Activated CD8-positive, alpha-beta T cell treated with anti-CD3 and anti-CD28 coated beads, Interleukin-2, amount 10 ng/mL, durations not matched to agents 7 days and 5 days (primary cell): ENCODE data around the gene QTRT2. TPM values are rescaled to one million over a fixed set of nuclear protein-coding genes. Genes with fewer than 3 reads are reported as not detected.

Experiments
- ATAC-seq: fragments of 150-1000 bp; cut with Tn5 transposase; one replicate; pipeline ENCODE4 v1.10.0; 2021; ENCODE audit warnings: moderate library complexity
- CTCF ChIA-PET: fragments of 350-600 bp; sonication (Branson Sonifier 250); formaldehyde crosslinking; loops from one replicate; lab custom pipeline; 2021; ENCODE audit warnings: antibody characterized with exemption; lab: Charles Lee
- POLR2A ChIA-PET: fragments of 350-600 bp; sonication (Branson Sonifier 250); formaldehyde crosslinking; loops from one replicate; lab custom pipeline; 2021; ENCODE audit warnings: antibody characterized with exemption; lab: Charles Lee
- DNase-seq: peaks from one replicate; pipeline ENCODE4 v3.0.0-alpha.2; 2020
- H3K27ac Mint-ChIP-seq: one replicate; pipeline ENCODE4 v1.8.0; 2021; ENCODE audit warnings: mild to moderate bottlenecking, mixed read lengths
- H3K27me3 Mint-ChIP-seq: one replicate; pipeline ENCODE4 v1.8.0; 2021; ENCODE audit warnings: low read depth, mixed read lengths
- H3K36me3 Mint-ChIP-seq: one replicate; pipeline ENCODE4 v1.8.0; 2021; ENCODE audit warnings: low read depth, mixed read lengths
- H3K4me1 Mint-ChIP-seq: one replicate; pipeline ENCODE4 v1.8.0; 2021; ENCODE audit warnings: low read depth, mixed read lengths
- H3K4me3 Mint-ChIP-seq: one replicate; pipeline ENCODE4 v1.8.0; 2021; ENCODE audit warnings: mild to moderate bottlenecking, mixed read lengths
- H3K9me3 Mint-ChIP-seq: one replicate; pipeline ENCODE4 v1.8.0; 2022; ENCODE audit warnings: mixed read lengths; ENCODE audit not compliant: insufficient read depth
- total RNA-seq, 2 experiments: library from RNA; stranded (reverse); gene quantifications; one replicate each; pipeline ENCODE4 v1.2.3, GENCODE V29; 2021

QTRT2 gene
- total RNA-seq, 2 experiments from 2014 or later, result 32.1 to 35.0 TPM

- CTCF ChIA-PET, result no interaction called here
- no peak overlapping the region for H3K27ac Mint-ChIP-seq
Measured at GRCh38 chr3:114080201-114080600, 23.7 kb downstream of the QTRT2 start.

GRCh38 chr3:114081037-114081436 is 24.5 kb downstream of the QTRT2 start:
- no peak overlapping the region for H3K4me3 Mint-ChIP-seq
- ChIA-PET POLR2A (no interaction called here), CTCF (no interaction called here)
- H3K27ac Mint-ChIP-seq, result no peak overlapping the region
- H3K36me3 Mint-ChIP-seq, result peaks cover 68% of the 10 kb centered on the region
- no peak for DNase-seq
- H3K9me3 Mint-ChIP-seq, result no peaks in the 10 kb centered on the region
- no peaks in the 10 kb centered on the region for H3K4me1 Mint-ChIP-seq
- no peak for ATAC-seq
- H3K27me3 Mint-ChIP-seq, result no peaks in the 10 kb centered on the region

More at GRCh38 chr3:114080201-114080600, 23.7 kb downstream of the QTRT2 start:
- DNase-seq (no peak), ATAC-seq (no peak)
- H3K9me3 Mint-ChIP-seq, result no peaks in the 10 kb centered on the region
- H3K27me3 Mint-ChIP-seq, result no peaks in the 10 kb centered on the region
- no peaks in the 10 kb centered on the region for H3K4me1 Mint-ChIP-seq
- POLR2A ChIA-PET, result no interaction called here
- no peak overlapping the region for H3K4me3 Mint-ChIP-seq
- peaks cover 59% of the 10 kb centered on the region for H3K36me3 Mint-ChIP-seq

- ChIA-PET CTCF (no interaction called here), POLR2A (no interaction called here)
- no peaks in the 10 kb centered on the region for H3K27me3 Mint-ChIP-seq
- no peak for DNase-seq
- ATAC-seq, result no peak
- H3K27ac Mint-ChIP-seq, result no peak overlapping the region
- H3K36me3 Mint-ChIP-seq, result peaks cover 69% of the 10 kb centered on the region
- H3K4me3 Mint-ChIP-seq, result no peak overlapping the region
- no peaks in the 10 kb centered on the region for H3K9me3 Mint-ChIP-seq
- H3K4me1 Mint-ChIP-seq, result no peaks in the 10 kb centered on the region
Measured at GRCh38 chr3:114083112-114083511, 26.6 kb downstream of the QTRT2 start.

GRCh38 chr3:114086356-114086755 is 29.8 kb downstream of the QTRT2 start:
- ChIA-PET CTCF (no interaction called here), POLR2A (no interaction called here)
- ATAC-seq (no peak), DNase-seq (no peak)
- Mint-ChIP-seq H3K4me3 (no peak overlapping the region), H3K27ac (no peak overlapping the region), H3K9me3 (no peaks in the 10 kb centered on the region), H3K36me3 (peaks cover 50% of the 10 kb centered on the region), H3K4me1 (no peaks in the 10 kb centered on the region), H3K27me3 (no peaks in the 10 kb centered on the region)

GRCh38 chr3:114089675-114090074 is 33.1 kb downstream of the QTRT2 start:
- POLR2A ChIA-PET, result no interaction called here
- ATAC-seq, result no peak

GRCh38 chr3:114092151-114093015 is 35.8 kb downstream of the QTRT2 start:
- POLR2A ChIA-PET, result no interaction called here
- Mint-ChIP-seq H3K27ac (no peak overlapping the region), H3K27me3 (peaks cover 22% of the 10 kb centered on the region), H3K4me1 (no peaks in the 10 kb centered on the region), H3K4me3 (no peak overlapping the region), H3K9me3 (no peaks in the 10 kb centered on the region), H3K36me3 (peaks cover 6% of the 10 kb centered on the region)
- ATAC-seq (no peak), DNase-seq (no peak)
- CTCF ChIA-PET, result interaction anchor here (0.8 kb wide), 1 partner anchor 313 kb away, joined by 3 read pairs; no protein-coding TSS in a partner anchor

More at GRCh38 chr3:114089675-114090074, 33.1 kb downstream of the QTRT2 start:
- Mint-ChIP-seq H3K4me3 (no peak overlapping the region), H3K4me1 (no peaks in the 10 kb centered on the region), H3K27me3 (peaks cover 17% of the 10 kb centered on the region), H3K27ac (no peak overlapping the region), H3K9me3 (no peaks in the 10 kb centered on the region), H3K36me3 (peaks cover 29% of the 10 kb centered on the region)
- DNase-seq, result no peak
- CTCF ChIA-PET, result no interaction called here

- peaks cover 22% of the 10 kb centered on the region for H3K27me3 Mint-ChIP-seq
- CTCF ChIA-PET, result interaction anchor here (0.8 kb wide), 1 partner anchor 312 kb away, joined by 3 read pairs; no protein-coding TSS in a partner anchor
- no peak for DNase-seq
- H3K27ac Mint-ChIP-seq, result no peak overlapping the region
- no peaks in the 10 kb centered on the region for H3K36me3 Mint-ChIP-seq
- POLR2A ChIA-PET, result no interaction called here
- no peaks in the 10 kb centered on the region for H3K9me3 Mint-ChIP-seq
- ATAC-seq, result no peak
- H3K4me3 Mint-ChIP-seq, result no peak overlapping the region
- H3K4me1 Mint-ChIP-seq, result no peaks in the 10 kb centered on the region
Measured at GRCh38 chr3:114093016-114093380, 36.5 kb downstream of the QTRT2 start.

- Mint-ChIP-seq H3K4me3 (no peak overlapping the region), H3K9me3 (no peaks in the 10 kb centered on the region), H3K36me3 (no peaks in the 10 kb centered on the region), H3K4me1 (no peaks in the 10 kb centered on the region), H3K27me3 (peaks cover 22% of the 10 kb centered on the region), H3K27ac (no peak overlapping the region)
- ATAC-seq (no peak), DNase-seq (no peak)
- ChIA-PET POLR2A (no interaction called here), CTCF (interaction anchor here (0.8 kb wide), 1 partner anchor 312 kb away, joined by 3 read pairs; no protein-coding TSS in a partner anchor)
Measured at GRCh38 chr3:114093596-114093995, 37.1 kb downstream of the QTRT2 start.

- no peak for ATAC-seq
- ChIA-PET POLR2A (no interaction called here), CTCF (no interaction called here)
- Mint-ChIP-seq H3K27me3 (peaks cover 26% of the 10 kb centered on the region), H3K9me3 (no peaks in the 10 kb centered on the region), H3K27ac (no peak overlapping the region), H3K4me1 (no peaks in the 10 kb centered on the region), H3K4me3 (no peak overlapping the region), H3K36me3 (no peaks in the 10 kb centered on the region)
- DNase-seq, result no peak
Measured at GRCh38 chr3:114095796-114096195, 39.3 kb downstream of the QTRT2 start.

- H3K9me3 Mint-ChIP-seq, result no peaks in the 10 kb centered on the region
- H3K27me3 Mint-ChIP-seq, result peaks cover 15% of the 10 kb centered on the region
- H3K4me1 Mint-ChIP-seq, result no peaks in the 10 kb centered on the region
- ChIA-PET CTCF (interaction anchor here (0.7 to 1.4 kb wide), 3 partner anchors 15 to 318 kb away, joined by 3 read pairs; no protein-coding TSS in a partner anchor), POLR2A (no interaction called here)
- no peak overlapping the region for H3K4me3 Mint-ChIP-seq
- H3K27ac Mint-ChIP-seq, result no peak overlapping the region
- ATAC-seq (no peak), DNase-seq (no peak)
- no peaks in the 10 kb centered on the region for H3K36me3 Mint-ChIP-seq
Measured at GRCh38 chr3:114101101-114101500, 44.6 kb downstream of the QTRT2 start.

- ChIA-PET POLR2A (no interaction called here), CTCF (no interaction called here)
- no peaks in the 10 kb centered on the region for H3K36me3 Mint-ChIP-seq
- H3K27me3 Mint-ChIP-seq, result peaks cover 12% of the 10 kb centered on the region
- H3K9me3 Mint-ChIP-seq, result no peaks in the 10 kb centered on the region
- no peaks in the 10 kb centered on the region for H3K4me1 Mint-ChIP-seq
- no peak for ATAC-seq
- no peak overlapping the region for H3K4me3 Mint-ChIP-seq
- no peak for DNase-seq
- H3K27ac Mint-ChIP-seq, result no peak overlapping the region
Measured at GRCh38 chr3:114103181-114103580, 46.6 kb downstream of the QTRT2 start.

- H3K4me1 Mint-ChIP-seq, result no peaks in the 10 kb centered on the region
- no peaks in the 10 kb centered on the region for H3K9me3 Mint-ChIP-seq
- ATAC-seq (no peak), DNase-seq (no peak)
- H3K27me3 Mint-ChIP-seq, result peaks cover 12% of the 10 kb centered on the region
- ChIA-PET CTCF (no interaction called here), POLR2A (no interaction called here)
- H3K27ac Mint-ChIP-seq, result no peak overlapping the region
- H3K36me3 Mint-ChIP-seq, result no peaks in the 10 kb centered on the region
- no peak overlapping the region for H3K4me3 Mint-ChIP-seq
Measured at GRCh38 chr3:114103858-114104257, 47.3 kb downstream of the QTRT2 start.
